Ramos (cell line): ENCODE data around the gene EVC.
"Not testable (repeated sequence)": the region's sequence is repeated elsewhere in the genome, so short reads cannot be mapped to it uniquely, and the experiment has no call there.

Experiments used
- in situ Hi-C: fragments of 300-500 bp; cut with MboI; formaldehyde crosslinking; loops from one replicate; pipeline ENCODE4 v1.14.3; 2022; ENCODE audit warnings: low sequenced_read_pairs; ENCODE audit not compliant: unreplicated experiment

EVC gene

DNA sequence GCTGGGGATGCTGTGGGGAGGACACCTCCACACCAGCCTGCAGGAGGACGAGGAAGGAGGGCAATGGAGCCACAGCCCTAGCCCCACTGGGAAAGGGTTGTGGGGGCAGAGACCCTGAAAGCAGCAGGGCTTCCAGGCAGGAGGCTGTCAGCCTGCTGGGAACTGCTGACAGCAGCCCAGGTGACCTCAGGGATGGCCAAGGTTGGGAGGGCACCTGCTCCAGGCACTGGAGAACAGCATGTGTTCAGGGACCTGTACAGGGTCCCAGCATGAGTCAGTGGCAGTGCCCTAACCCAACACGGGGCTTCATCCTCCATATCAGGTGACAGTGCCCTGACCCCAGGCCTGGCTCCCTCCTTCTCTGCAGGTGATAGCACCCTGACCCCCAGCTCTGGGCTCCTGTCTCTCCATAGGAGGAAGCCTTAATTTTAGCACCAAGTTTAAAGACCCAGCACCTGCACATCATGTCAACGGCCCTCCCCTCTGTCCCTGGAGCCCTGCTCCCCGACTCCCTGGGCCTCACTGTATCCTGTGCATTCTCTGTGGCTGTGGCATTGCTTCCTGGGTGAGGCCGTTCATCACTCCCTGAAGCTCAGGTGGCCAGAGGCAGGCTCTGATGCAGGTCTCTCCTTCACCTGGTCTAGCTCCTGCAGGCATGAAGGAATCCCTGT is 115.6 kb downstream of the EVC start:
- in situ Hi-C loops, result no loop called here

DNA sequence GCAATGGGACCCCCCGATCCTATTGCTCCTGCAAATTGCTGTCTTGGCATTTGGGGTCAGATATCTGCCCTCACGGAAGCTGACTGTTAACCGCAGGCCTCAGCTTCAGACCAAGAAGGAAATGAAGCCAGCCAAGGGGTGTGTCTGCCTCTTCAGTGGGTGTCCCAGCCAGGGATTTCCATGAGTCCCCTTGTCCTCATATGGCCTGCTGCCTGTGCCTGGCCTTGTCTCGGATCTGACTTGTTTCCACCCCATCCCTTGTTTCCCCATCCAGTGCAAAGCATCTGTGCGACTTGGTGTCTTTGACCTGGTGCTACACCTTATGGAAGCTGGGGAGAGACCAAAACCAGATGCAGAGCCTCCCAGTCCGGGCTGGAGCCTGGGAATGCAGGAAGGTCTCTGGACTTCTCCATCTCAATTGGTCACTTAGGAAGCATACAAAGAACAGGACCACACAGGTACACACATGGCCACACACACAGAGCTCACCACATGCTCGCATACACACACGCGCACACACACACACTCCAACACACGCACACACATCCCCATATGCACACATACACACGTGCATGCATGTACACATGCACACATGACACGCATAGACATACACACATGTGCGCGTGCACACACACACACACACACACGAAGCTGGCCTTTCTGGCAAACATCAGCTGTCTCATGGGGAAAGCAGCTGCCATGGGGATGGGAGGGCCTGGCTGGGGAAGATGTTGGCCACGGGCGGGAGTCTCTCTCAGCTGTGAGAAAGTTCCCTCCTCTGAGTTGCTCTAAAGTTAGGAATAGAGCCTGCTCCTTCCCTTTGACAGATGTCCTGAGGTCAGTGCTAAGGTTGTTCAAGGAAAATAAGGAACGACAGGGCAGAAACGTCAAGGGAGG is 116.4 kb downstream of the EVC start:
- in situ Hi-C loops, result no loop called here

DNA sequence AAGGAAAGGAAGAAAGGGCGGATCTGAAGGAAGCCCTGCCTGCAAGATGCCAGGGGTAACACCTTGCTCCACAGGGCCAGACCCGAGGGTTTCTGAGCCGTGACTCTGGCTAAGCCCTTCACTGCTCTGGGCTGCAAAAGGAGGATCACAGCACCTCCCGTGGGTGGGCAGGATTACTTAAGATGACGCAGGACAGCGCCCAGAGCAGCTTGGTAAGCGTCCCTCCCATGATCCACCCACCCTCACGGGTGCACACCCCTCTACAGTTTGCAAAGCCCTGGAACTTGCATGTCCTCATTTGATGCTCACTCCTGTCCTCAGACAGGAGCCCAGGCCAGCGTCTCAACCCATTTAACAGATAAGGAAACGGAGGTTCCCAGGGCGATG is 117.0 kb downstream of the EVC start:
- in situ Hi-C loops, result no loop called here

DNA sequence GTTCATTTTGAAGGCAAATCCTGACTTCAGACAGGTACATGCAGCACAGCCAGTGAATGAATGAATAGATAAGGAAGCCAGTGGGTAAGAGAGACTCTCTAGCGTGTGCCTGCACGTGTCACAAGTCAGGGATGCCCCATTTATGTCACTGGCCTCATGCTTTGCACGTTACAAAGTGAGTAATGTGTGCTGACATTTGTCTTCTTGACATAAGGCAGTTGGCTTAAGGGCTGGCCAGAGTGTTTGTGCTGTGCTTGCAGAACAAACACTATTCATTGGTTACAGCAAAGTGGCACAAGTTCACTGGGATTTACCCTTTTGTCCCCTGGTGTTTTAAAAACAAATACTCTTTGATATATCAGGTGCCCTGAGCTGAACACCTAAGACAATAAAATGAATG is 125.9 kb downstream of the EVC start:
- in situ Hi-C loops, result no loop called here

DNA sequence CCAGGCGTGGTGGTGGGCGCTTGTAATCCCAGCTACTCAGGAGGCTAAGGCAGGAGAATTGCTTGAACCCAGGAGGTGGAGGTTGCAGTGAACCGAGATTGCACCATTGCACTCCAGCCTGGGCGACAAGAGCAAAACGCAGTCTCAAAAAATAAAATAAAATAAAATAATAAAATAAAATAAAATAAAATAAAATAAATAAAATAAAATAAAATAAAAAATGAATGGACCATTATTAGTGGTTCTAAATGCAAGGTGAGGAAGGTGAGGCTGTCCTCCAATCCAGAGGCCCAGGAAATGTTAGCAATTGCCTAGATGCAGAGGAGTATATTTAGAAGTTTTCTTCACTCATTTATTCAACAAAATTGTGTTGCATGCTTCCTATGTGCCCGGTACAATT is 126.5 kb downstream of the EVC start:
- in situ Hi-C loops, result not testable (repeated sequence)

DNA sequence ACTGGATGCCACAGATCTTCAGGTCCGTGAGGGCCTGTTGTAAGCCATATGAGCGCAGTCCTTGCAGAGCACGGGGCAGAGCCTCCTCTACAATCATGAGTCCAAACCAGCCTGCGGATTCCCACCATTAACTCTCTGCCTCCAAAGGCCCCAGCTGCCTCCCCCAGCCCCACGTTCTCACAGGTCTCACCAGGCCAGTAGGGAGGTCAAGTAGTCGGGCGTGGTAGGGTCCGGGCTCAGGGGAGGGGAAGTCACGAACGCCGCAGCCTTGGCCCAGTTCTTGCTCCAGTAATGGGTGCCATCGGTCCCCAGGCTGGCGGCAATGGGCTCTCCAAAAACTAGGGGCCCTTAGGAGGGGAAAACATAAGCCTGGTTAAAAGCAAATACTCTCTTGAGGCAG is 128.3 kb downstream of the EVC start:
- in situ Hi-C loops, result no loop called here

DNA sequence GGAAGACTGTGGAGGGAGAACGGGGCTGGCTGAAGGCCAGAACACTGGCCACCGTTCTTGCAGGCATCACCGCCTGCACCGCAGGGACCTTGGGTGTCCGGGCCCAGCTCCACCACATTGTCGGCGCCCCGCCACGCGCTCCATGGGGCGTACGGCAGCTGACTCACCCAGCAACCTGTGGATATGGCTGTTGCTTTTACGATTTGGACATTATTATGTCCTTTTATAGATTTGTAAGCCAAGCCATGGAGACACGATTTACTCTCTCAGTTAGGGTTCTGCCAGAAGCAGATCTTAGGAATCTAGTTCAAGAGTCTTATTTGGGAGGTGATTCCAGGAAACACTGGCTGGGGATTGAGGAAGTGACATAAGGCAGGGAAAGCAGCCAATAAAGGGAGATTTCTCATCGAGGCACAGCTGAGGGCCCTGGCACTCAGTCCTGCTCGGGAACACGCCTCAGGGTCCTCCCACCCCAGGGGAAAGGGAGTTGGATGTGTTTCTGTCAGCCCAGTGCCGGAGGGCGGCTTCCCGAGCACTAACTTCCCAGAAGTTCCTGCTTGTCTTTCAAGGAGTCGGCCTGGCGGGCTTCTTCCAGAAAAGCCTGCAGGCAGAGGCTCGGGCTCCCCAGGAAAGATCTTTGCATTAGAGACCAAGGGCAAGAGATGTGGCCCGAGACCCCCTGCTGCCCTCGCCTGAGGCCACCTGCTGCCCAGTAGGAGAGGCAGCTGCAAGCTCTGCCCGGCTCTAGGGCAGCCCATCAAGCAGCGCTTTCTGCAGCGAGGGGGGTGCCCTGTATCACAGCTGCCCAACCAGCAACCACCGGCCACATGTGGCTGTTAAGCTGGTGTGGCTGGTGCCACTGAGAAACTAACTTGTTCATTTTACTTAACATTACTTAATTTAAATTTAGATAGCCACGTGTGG is 129.0 kb downstream of the EVC start:
- in situ Hi-C loops, result no loop called here

DNA sequence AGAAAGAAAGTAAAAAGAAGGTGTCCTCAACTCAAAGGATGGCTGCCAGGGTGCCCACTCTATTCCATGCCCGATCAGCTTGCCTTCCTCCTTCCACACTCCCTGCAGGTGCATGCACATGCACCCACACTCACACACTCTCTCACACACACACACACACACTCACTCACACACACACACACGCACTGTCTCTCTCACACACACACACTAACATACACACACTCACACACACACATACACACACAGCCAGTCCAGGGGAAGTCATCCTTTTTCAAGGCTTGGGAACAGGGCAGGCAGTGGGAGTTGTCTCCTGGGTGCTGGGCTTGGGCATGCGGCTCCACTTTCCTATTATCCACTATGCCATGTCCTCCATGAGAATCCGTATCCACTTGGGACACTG is 131.5 kb downstream of the EVC start:
- in situ Hi-C loops, result no loop called here

DNA sequence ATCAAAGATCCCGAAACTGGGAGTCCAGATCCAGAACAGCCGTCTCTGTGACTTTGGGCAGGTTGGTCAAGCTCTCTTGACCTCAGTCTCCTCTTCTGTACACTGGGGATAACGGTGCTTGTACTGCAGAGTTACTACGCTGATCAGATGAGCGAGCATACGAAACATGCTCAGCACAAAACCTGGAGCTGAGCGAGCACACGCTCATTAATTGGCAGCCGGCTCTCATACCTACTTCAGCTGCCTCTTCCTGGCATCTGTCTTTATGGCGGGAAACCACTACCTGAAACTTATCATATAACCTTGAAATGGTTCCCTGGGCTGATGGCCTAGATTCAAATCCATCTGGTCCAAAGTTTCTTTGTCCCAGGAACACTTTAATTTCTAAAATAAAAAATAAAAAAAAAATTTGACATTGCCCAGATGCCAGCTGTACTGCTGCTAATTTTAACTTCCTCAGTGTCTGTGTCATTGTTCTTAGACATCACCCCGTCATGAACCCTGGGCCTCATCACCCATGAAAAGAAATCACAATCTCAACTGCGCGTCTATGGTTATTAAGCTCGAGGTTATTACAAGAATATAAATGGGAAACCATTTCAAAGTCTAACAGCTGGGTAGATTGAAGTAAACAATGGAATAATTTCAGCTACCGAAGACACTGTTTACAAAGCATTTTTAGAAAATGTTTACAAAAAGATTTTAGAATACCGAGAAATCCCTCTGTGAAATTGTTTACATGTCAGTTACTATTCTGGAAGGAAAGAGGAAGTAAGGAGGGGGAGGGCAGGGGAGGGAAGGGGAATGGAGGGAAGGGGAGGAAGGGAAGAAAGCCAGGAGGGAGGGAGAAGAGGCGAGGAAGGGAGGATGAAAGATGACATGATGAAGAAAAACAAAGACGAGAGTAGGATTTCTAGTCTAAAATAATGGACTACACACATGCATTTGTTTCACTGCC is 132.9 kb downstream of the EVC start:
- in situ Hi-C loops, result no loop called here

DNA sequence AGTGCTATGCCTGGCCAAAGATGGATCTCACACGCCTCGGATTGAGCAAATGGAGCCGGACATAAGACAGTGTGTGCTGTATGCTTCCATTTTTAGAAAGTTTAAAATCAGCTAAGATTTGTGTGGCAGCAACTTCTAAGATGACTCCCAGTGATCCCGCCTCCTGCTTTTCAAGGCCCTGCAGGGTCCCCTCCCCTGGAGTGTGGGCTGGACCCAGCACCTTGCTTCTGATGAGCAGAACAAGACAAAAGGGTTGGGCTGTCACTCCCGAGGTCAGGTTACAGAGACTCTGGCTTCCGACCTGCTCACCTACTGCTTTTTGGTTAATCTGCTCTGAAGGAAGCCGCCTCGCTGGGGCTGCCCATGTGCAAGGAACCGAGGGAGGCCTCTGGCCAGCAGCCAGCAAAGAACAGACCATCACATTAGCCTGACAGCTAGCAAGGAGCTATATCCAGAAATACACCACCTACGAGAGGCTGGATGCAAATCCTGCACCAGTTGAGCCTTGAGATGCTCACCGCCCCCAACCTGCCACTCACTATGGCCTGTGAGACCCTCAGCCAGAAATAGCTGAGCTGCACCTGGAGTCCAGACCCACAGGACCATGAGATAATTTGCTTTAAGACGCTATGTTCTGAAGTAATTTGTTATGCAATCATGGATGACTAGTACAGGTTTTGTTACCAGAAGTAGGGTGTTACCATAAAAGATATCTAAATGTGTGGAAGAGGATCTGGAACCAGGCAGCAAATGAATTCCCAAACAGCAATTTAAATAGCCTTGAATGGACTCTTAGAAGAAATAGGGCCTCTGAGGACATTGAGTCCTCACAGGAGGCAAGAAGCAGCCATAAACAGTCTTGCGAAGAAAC is 134.3 kb downstream of the EVC start:
- in situ Hi-C loops, result no loop called here

DNA sequence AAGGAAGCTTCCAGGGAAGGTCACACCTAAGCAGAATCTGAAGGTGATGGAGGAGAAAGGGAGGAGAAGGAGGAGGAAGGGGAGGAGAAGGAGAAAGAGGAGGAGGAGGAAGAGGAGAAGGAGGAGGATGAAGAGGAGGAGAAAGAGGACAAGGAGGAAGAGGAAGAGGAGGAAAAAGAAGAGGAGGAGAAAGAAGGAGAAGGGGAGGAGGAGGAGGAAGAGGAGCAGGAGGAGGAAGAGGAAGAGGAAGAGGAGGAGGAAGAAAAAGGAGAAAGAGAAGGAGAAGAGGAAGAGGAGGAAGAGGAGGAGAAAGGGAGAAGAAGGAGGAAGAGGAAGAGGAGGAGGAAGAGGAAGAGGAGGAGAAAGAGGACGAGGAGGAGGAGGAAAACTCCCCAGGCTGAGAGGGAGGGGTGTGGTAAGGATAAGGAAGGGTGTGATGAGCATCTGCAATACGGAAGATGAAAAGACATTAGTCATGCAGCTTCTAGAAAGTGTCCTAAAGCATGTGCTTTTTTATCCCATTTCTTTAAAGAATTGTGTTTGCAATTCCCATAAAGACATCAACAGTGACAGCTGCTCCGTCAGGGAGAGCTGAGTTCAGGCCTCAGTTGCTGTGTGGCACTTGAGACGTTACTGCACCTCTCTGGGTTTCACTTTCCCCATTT is 140.8 kb downstream of the EVC start:
- in situ Hi-C loops, result no loop called here

DNA sequence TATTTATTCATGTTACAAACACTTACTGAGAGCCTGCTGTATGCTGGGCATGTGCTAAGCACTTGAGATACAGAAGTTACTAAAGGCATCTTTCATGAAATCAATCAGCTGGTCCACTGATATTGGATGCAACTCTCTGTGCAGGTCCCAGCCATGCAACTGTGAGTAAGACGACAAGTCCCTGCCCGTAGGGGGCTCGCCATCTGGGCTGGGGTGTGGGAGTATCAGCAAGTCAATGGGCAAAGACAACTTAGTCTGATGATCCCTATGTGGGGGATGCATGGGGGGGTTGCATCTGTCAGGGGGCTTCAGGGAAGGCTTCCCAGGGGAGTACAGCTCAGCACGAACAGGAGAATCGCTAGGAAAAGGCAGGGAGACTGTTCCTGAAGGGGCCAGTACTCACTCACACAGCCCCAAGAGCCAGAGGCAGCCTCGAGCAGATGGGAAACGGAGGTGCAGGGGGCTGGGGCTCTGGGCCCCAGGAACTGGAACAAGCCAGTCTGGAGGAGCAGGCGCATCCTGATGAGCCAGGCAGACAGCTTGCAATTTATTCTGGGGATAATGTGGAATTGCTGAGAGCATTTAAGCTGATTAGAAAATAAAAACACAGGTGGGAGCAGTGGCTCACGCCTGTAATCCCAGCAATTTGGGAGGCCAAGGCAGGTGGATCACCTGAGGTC is 141.7 kb downstream of the EVC start:
- in situ Hi-C loops, result no loop called here

DNA sequence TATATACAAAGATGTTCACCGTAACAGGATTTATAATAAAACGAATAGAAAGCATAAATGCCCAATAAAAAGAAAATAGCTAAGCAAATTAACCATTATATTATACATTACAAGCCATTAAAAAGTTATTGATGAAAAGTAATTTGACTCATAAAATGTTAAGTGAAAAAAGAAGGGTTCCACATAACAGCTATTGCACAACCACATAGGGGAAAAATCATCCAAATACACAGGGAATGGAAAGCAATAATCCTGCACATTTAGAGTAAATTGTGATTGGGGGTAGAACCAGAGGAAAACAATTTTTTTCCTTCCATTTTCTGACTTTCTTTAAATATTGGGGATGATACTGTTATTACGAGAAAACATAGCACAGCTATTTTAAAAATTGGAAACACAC is 143.9 kb downstream of the EVC start:
- in situ Hi-C loops, result no loop called here

DNA sequence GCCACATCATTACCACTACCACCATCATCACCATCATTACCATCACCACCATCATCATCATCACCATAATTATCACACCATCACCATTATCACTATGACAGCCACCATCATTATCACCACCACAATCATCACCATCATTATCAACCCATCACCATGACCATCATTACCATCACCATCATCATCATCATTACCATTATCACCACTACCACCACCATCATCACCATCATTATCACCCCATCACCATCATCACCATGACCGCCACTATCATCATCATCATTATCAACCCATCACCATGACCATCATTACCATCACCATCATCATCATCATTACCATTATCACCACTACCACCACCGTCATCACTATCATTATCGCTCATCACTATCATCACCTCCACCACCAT is 145.4 kb downstream of the EVC start:
- in situ Hi-C loops, result not testable (repeated sequence)

DNA sequence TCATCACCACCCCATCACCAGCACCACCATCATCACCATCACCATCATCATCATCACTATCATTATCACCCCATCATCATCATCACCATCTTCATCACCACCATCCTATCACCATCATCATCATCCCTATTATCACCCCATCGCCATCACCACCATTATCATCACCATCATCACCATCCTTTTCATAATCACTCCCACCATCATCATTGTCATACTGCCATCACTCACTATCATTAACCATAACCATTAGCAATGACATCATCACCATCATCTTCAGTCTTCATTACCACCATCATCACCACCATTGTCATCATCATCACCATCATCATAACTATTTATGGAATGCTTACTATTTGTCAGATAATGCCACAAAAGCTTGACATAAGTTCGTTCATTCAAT is 146.2 kb downstream of the EVC start:
- in situ Hi-C loops, result no loop called here

DNA sequence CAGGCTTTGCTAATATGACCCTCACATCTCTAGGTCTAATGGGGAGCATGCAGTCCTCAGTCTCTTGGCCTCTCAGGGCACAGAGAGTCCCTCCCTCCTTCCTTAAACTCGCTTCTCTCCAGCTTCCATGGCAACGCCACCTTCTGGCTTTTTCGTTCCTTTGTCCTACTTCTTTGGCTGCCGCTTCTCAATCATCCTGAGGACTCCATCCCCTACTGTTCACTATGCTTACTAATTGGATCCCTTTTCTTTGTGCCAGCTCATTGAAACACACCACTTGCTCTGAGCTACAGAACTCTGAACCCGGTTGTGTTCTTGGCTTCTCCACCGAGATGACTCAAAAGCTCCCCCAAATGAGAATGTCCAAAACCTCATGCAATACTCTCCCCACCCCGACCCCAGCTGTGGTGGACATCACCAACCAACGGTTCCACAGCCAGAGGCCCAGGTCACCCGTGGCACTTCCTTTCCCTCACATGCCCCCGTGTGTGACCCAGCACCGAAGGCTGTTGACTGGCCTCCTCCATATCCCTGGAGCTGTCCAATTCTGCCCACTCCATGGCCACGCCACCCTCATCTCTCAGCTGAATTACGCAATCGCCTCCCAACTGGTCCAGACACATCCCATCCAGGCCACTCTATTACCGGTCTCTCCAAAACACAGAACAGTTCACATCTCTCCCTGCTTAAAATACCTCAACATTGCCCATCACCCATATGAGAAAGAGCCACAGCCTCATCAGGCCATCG is 147.2 kb downstream of the EVC start:
- in situ Hi-C loops, result no loop called here
